Stimulated activated CD4-positive, alpha-beta T cell treated with anti-CD3 and anti-CD28 coated beads, Interleukin-12 subunit alpha, Interleukin-12 subunit beta, amount 100 ng/mL, for 24 hours (primary cell): ENCODE measurements around the gene DBT.
"Not testable (repeated sequence)": the region's sequence is repeated elsewhere in the genome, so short reads cannot be mapped to it uniquely, and the experiment has no call there.

Source experiments
- DNase-seq, 2 experiments: peaks; one replicate each; pipeline ENCODE4 v3.0.0-alpha.2; 2020; ENCODE audit warnings: low read depth in 2 of 2

The DBT gene

GRCh38 chr1:100249537-100250257, at the start of gene DBT:
Gene DBT (minus strand): TSS chr1:100249834. CDS start chr1:100249820, 14 bp downstream.
- peak; percentile 88 to 91 for DNase-seq

- no peak for DNase-seq
Measured at GRCh38 chr1:100298512-100298911, 48.9 kb upstream of the DBT start.

GRCh38 chr1:100296997-100297396, 47.4 kb upstream of the DBT start:
- not testable (repeated sequence) for DNase-seq

- DNase-seq, result no peak
Measured at GRCh38 chr1:100296140-100296539, 46.5 kb upstream of the DBT start.

GRCh38 chr1:100292711-100293110, 43.1 kb upstream of the DBT start:
- DNase-seq, result no peak

- no peak for DNase-seq
Measured at GRCh38 chr1:100290291-100290690, 40.7 kb upstream of the DBT start.

- DNase-seq, result no peak
Measured at GRCh38 chr1:100287162-100287561, 37.5 kb upstream of the DBT start.

- no peak for DNase-seq
Measured at GRCh38 chr1:100284591-100284990, 35.0 kb upstream of the DBT start.

GRCh38 chr1:100279954-100280682, 30.5 kb upstream of the DBT start:
- DNase-seq, result no peak

GRCh38 chr1:100279358-100279923, 29.8 kb upstream of the DBT start:
- DNase-seq, result no peak

GRCh38 chr1:100277866-100278265, 28.2 kb upstream of the DBT start:
- no peak for DNase-seq

GRCh38 chr1:100268202-100268601, 18.6 kb upstream of the DBT start:
- no peak for DNase-seq

GRCh38 chr1:100267284-100267683, 17.6 kb upstream of the DBT start:
- DNase-seq, result no peak

GRCh38 chr1:100266741-100267140, 17.1 kb upstream of the DBT start:
- DNase-seq, result no peak

GRCh38 chr1:100265931-100266740, 16.5 kb upstream of the DBT start, which contains the start of gene RTCA:
Gene RTCA (plus strand): TSS chr1:100266216. CDS start chr1:100266376, 160 bp downstream.
- DNase-seq, result peak; percentile 90 to 93

GRCh38 chr1:100265562-100265930, 15.9 kb upstream of the DBT start:
- peak in 1 of 2 experiments; percentile 5 for DNase-seq

GRCh38 chr1:100264081-100264480, 14.4 kb upstream of the DBT start:
- not testable (repeated sequence) for DNase-seq

GRCh38 chr1:100261686-100262085, 12.1 kb upstream of the DBT start:
- no peak for DNase-seq

- DNase-seq, result not testable (repeated sequence)
Measured at GRCh38 chr1:100258427-100258826, 8.8 kb upstream of the DBT start.

GRCh38 chr1:100256273-100256672, 6.6 kb upstream of the DBT start:
- not testable (repeated sequence) for DNase-seq

GRCh38 chr1:100253552-100253951, 3.9 kb upstream of the DBT start:
- no peak for DNase-seq

- DNase-seq, result no peak
Measured at GRCh38 chr1:100252901-100253300, 3.3 kb upstream of the DBT start.
